ENCODE results near the gene WLS.
"Not testable (repeated sequence)": the region's sequence is repeated elsewhere in the genome, so short reads cannot be mapped to it uniquely, and the experiment has no call there.

DNA sequence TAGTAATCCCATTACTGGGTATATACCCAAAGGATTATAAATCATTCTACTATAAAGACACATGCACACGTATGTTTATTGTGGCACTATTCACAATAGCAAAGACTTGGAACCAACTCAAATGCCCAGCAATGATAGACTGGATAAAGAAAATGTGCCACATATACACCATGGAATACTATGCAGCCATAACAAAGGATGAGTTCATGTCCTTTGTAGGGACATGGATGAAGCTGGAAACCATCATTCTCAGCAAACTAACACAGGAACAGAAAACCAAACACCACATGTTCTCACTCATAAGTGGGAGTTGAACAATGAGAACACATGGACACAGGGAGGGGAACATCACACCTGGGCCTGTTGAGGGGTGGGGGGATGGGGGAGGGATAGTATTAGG is 60.5 kb downstream of the WLS start:
- TF ChIP-seq, protein P1, sequence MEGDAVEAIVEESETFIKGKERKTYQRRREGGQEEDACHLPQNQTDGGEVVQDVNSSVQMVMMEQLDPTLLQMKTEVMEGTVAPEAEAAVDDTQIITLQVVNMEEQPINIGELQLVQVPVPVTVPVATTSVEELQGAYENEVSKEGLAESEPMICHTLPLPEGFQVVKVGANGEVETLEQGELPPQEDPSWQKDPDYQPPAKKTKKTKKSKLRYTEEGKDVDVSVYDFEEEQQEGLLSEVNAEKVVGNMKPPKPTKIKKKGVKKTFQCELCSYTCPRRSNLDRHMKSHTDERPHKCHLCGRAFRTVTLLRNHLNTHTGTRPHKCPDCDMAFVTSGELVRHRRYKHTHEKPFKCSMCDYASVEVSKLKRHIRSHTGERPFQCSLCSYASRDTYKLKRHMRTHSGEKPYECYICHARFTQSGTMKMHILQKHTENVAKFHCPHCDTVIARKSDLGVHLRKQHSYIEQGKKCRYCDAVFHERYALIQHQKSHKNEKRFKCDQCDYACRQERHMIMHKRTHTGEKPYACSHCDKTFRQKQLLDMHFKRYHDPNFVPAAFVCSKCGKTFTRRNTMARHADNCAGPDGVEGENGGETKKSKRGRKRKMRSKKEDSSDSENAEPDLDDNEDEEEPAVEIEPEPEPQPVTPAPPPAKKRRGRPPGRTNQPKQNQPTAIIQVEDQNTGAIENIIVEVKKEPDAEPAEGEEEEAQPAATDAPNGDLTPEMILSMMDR (conservative IDR thresholded peaks at IDR 0.05) = not testable (repeated sequence)
- TF ChIP-seq ZFX (IDR thresholded peaks at IDR 0.05) = not testable (repeated sequence)
